Middle frontal gyrus (tissue), 1 donor: Measurements from ENCODE around the gene TRANK1.
"Not testable (repeated sequence)": the region's sequence is repeated elsewhere in the genome, so short reads cannot be mapped to it uniquely, and the experiment has no call there.

Source experiments
- DNase-seq: peaks from one replicate; pipeline ENCODE4 v3.0.0-alpha.2; 2015; ENCODE audit warnings: low spot score; ENCODE audit errors: extremely low spot score

Gene TRANK1

DNA sequence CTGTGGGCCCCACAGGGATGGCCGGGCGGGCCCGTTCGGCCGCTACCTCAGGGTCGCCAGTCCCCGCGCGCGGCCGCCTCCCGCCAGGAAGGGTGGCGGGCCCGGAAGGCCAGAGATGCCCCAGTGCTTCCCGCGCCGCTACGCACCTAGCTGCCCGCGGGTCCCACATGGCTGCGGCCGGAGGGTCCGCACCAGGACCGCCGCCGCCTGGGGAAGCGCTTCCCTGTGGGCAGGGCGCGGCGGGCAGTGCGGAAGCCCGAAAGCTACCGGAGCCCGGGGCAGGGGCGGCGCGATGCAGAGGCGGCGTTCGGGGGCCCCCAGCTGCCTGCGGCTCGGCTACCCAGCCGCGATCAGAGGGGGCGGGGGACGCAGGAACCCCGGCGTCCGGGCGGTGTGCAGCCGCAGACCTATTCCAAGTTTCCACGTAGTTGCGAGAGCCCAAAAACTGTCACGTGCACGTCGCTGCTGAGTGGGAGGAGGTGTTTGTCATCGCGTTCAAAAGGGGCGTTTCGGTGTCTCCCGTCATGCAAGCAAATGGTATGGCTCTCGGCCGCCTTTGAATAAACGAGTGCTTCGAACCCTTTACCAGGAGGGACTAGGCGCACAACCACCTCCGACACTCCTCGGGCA lies at the start of gene TRANK1:
Gene TRANK1 (minus strand): TSS at position 414 of the 630 bp plus-strand sequence. CDS start 245 bp downstream, at position 169.
- peak; percentile 33 for DNase-seq

DNA sequence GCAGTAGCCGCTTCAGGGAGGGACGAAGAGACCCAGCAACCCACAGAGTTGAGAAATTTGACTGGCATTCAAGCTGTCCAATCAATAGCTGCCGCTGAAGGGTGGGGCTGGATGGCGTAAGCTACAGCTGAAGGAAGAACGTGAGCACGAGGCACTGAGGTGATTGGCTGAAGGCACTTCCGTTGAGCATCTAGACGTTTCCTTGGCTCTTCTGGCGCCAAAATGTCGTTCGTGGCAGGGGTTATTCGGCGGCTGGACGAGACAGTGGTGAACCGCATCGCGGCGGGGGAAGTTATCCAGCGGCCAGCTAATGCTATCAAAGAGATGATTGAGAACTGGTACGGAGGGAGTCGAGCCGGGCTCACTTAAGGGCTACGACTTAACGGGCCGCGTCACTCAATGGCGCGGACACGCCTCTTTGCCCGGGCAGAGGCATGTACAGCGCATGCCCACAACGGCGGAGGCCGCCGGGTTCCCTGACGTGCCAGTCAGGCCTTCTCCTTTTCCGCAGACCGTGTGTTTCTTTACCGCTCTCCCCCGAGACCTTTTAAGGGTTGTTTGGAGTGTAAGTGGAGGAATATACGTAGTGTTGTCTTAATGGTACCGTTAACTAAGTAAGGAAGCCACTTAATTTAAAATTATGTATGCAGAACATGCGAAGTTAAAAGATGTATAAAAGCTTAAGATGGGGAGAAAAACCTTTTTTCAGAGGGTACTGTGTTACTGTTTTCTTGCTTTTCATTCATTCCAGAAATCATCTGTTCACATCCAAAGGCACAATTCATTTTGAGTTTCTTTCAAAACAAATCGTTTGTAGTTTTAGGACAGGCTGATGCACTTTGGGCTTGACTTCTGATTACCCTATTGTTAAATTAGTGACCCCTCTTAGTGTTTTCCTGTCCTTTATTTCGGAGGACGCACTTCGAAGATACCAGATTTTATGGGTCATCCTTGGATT lies 48.8 kb upstream of the TRANK1 start, which contains the start of gene MLH1:
Gene MLH1 (plus strand): TSS at position 193 of the 958 bp plus-strand sequence. CDS start 30 bp downstream, at position 223.
- peak; percentile 100 for DNase-seq

DNA sequence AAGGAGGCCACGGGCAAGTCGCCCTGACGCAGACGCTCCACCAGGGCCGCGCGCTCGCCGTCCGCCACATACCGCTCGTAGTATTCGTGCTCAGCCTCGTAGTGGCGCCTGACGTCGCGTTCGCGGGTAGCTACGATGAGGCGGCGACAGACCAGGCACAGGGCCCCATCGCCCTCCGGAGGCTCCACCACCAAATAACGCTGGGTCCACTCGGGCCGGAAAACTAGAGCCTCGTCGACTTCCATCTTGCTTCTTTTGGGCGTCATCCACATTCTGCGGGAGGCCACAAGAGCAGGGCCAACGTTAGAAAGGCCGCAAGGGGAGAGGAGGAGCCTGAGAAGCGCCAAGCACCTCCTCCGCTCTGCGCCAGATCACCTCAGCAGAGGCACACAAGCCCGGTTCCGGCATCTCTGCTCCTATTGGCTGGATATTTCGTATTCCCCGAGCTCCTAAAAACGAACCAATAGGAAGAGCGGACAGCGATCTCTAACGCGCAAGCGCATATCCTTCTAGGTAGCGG lies 48.0 kb upstream of the TRANK1 start, which contains the start of gene EPM2AIP1:
Gene EPM2AIP1 (minus strand): TSS at position 326 of the 520 bp plus-strand sequence. CDS start 54 bp downstream, at position 272.
- DNase-seq: no peak

DNA sequence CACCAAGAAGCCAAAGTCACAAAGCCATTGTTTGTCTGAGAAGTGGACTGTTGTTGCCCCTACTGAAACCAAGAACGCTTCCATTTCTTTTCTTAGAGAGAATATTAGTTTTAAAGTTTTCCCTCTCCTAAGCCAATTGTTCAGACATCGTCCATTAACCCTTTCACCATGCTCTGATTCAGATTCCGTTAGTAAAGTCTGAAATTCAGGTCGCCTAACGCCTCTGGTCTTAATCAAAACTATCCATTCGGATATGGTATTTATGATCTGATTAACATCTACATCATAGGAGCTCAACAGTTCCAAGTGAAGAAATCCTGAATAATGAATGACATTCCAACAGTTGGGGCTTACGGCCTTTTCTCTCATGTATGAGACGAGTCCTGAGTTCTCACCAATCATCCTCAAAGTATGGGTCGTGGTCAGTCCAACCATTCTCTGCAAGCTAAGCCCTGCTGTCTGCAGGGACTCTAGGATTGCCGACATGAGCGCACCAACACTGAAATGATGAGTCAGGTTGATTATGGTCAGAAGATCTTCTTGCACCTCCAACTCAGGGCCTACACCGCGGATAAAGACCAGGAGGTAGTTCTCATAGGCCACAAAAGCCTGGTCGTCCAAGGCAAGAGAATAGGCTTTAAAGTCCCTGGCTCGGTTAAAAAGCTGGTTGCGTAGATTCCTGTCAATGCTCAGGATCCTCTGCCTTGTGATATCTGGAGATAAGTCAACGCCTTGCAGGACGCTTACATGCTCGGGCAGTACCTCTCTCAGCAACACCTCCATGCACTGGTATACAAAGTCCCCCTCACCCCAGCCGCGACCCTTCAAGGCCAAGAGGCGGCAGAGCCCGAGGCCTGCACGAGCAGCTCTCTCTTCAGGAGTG lies 47.3 kb upstream of the TRANK1 start:
- no peak for DNase-seq

DNA sequence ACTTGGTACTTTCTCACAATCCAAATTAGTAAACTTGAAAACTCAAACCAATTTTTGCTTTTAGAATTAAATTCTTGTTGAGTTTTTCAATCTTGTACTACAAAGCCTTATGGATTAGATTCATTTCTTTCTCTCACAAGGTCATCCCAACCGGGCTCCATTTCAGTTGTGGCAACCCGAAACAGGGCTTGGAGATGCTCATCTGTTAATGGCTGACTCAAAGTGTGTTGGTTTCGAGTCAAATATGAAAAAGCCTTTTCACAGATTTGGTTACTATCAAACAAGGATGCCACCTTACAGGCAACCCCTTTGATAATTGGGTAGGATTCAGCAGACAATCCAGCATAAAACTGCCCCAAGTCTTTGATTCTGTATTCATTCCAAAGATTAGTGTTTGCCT lies 46.3 kb upstream of the TRANK1 start:
- no peak for DNase-seq

DNA sequence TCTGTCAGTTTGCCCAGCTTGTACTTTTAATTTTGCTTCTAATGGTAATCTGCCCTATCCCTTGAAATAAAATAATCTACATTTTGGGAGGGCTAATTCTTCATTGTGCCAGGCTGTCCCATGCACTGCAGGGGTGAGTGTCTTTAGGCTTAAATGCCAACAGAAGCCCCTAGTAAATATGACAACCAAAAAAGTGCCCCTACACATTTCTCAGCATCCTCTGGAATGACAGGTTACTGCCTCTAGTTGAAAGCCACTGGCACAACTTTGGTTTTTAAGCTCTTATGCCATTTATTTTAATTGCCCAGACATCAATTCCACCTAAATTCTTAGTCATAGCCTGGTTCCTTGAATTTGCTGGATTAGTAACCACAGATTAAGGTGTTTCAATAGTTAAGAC lies 44.7 kb upstream of the TRANK1 start:
- no peak for DNase-seq

DNA sequence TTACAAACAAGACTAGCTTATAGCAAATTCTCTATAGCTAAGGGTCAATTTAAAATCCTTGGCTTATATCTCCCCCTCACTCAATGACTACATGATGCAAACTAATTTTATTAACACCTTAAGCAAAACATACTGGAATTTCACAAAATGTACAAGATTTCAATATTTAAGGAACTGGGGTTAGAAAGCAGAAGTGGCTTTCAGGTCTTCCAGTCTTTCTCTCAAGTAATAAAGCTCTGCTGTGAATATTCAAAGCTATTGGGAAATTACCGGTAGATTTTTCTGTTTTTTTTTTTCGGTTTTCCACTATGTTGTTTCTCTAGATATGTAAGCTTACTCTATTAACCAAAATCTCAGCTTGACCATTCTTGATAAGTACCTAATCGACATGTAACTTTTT lies 44.2 kb upstream of the TRANK1 start:
- DNase-seq: no peak

DNA sequence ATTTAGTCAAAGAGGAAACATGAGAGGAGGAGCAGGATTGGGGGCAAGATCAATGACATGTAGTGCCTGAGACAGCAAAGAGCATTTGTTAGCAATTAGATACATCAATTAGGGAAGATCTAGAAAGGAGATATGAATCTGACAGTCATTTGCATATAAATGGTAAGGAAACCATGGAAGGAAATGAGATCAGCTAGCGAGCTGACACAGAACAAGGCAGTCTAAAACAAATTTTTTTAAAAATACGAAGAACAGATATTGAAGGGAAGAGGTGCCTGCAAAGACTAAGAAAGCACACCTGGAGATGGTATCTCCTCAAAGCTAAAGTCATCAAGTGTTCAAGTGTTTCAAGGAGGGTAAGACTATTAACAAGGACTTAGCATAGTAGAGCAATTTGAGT lies 43.5 kb upstream of the TRANK1 start:
- DNase-seq: no peak

DNA sequence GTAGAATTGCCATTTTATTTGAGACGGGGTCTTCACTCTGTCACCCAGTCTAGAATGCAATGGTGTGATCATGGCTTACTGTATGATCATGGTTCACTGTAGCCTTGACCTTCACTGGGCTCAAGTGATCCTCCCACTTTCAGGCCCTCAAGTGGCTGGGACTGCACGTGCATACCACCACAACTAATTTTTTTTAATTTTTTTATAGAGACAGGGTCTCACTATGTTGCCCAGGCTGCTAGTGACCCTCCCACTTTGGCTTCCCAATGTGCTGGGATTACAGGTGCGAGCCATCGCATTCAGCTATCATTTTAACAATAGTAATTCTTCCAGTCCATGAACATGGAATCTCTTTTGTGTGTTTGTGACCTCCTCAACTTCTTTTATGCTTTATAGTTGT lies 36.2 kb upstream of the TRANK1 start:
- DNase-seq: no peak

DNA sequence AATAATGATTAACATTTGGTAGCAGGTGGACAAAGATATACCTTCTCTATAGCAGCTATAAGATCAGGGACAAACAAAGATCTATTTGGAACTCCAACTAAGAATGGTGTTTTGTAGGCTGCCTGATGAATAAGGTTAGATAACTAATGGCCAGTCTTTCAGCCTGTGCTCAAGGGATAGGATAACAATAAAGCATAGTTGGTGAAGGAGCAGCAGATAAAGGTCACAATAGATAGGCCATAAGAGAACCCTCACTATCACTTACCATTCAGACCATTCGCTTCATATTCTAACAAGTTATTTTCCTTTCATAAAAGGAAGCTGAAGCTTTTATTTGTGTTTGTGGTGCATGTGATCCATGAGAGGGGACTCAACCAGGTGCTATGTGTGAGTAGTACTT lies 28.3 kb upstream of the TRANK1 start:
- no peak for DNase-seq

DNA sequence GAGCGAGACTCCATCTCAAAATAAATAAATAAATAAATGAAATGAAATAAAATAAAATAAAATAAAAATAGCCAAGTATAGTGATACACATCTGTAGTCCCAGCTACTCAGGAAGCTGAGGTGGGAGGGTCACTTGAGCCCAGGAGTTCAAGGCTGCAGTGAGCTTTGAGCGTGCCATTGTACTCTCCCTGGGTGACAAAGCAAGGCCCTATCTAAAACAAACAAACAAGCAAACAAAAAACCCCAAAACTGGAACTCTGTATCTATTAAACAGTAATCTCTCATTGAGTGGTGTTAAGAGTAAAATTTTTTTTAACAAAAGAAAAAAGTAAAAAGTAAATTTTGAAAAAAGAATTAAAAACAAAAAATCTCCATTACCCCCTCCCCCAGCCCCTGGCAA lies 27.3 kb upstream of the TRANK1 start:
- no peak for DNase-seq

DNA sequence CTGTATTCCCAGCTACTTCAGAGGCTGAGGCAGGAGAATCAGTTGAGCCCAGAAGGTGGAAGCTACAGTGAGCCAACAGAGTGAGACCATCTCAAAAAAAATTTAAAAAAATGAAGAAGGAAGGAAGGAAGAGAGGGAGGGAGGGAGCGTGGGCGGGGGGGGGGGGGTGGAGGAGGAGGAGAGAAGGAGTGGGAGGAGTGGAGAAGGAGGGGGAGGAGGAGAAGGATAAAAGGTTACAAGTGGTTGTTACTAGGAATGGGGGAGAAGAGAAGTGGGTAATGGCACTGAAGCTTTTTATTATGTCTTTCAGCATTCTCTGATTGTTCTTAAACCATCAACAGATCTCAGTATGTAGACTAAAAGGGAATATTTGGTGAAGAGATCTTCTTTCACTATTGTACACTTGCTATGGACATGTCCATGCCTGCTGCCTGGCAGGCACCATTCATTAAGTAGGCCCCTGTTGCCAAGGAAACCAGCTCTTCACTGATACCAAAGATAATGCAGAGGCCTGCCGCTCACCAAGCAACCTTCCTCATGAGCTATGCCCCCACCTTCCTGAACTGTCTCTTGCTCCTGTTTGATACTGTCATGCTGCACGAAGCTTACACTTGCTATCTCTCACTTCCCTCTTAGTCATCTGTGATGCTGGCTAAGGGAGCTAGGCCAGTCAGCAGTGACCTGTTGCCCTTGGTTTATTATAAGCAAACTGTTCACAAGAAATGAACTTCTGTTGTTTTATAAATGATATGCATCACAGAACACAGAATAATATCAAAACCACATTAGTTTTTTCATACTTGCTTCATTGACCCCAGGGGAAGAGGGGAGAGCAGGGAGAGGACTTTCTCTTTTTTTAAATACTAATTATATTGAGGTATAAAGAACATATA lies 24.9 kb upstream of the TRANK1 start:
- no peak for DNase-seq

DNA sequence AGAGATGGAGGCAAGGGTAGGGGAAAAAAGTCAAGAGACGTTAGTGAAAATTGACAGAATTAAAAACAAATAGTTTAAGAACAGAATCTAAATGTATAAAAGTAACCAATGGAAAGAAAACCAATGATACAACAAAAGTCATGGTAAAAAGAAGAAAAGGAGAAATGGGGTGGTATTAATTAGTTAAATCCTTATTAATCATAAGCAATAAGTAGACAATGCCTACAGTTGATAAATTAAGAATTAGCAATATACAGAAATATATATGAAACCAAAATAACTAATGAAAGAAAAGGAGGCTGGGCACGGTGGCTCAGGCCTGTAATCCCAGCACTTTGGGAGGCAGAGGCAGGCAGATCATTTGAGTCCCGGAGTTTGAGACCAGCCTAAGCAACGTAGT lies 24.2 kb upstream of the TRANK1 start:
- DNase-seq: no peak

DNA sequence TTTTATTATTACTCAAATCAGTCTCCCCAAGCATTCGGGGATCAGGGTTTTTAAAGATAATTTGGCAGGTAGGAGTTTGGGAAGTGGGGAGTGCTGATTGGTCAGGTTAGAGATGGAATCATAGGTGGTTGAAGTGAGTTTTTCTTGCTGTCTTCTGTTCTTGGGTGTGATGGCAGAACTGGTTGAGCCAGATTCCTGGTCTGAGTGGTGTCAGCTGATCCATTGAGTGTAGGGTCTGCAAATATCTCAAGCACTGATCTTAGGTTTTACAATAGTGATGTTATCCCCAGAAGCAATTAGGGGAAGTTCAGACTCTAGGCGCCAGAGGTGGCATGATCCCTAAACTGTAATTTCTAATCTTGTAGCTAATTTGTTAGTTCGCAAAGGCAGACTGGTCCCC lies 20.6 kb upstream of the TRANK1 start:
- no peak for DNase-seq

DNA sequence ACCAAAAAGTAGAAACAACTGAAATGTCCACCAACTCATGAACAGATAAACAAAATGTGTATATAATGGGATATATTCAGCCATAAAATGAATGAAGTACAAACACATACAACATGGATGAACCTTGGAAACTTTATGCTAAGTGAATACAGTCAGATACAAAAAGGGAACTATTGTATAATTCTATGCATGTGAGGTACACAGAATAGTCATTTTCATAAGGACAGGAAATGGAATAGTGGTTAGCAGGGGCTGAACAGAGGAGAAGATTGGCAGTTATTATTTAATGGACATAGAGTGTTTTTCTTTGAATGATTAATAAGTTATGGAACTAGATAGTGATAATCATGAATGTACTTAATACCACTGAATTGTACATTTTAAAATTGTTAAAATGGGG lies 20.0 kb upstream of the TRANK1 start:
- DNase-seq: no peak

DNA sequence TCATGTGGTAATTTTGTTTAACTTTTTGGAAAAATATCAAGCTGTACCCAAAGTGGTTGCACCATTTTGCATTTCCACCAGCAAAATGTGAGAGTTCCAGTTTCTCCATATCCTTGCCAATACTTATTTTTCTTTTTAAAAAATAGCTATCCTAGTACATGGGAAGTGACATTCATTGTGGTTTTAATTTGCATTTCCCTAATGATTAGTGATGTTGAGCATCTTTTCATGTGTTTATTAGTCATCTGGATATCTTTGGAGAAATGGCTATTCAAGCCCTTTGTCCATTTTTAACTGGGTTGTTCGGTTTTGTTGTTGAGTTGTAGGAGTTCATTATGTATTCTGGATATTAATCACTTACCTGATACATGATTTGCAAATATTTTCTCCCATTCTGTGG lies 19.5 kb upstream of the TRANK1 start:
- no peak for DNase-seq

DNA sequence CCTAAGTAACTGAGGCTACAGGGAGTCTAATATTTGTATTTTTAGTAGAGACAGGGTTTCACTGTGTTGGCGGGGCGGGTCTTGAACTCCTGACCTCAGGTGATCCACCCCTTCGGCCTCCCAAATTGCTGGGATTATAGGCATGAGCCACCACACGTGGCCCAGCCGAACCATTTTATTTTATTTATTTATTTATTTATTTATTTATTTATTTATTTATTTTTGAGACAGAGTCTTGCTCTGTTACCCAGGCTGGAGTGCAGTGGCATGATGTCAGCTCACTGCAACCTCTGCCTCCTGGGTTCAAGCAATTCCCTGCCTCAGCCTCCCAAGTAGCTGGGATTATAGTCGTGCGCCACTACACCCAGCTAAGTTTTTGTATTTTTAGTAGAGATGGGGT lies 18.2 kb upstream of the TRANK1 start:
- DNase-seq: not testable (repeated sequence)

DNA sequence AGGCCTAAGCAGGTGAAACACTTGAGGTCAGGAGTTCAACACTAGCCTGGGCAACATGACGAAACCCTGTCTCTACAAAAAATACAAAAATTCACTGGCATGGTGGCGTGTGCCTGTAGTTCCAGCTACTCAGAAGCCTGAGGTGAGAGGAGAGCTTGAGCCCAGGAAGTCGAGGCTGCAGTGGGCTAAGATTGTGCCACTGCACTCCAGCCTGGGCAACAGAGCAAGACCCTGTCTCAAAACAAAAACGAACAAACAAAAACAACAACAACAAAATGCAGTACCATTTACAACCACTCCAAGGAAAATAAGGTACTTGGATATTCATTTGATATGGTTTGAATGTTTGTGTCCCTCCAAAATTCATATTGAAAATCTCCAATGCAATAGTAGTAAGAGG lies 15.6 kb upstream of the TRANK1 start:
- no peak for DNase-seq

DNA sequence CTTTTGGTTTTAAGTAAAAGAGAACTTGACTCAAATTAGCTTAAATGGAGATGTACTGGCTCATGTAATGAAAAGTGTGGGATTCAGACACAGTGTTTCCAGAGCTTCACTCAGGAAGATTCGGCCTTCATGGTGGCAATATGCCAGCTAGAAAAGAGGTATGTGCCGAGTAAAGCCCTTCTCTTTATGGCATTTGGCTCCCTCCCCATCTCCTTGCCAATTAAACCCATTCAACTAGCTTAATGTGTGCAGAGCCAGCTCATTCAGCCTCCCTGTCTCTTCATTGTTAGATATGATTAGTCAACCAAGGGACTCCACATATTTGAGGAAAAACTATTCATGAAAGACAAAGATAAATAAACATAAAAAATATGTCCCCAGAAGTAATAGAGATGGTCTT lies 15.0 kb upstream of the TRANK1 start:
- no peak for DNase-seq
